ENCODE data around the gene CHRM1.

CHRM1 gene

DNA sequence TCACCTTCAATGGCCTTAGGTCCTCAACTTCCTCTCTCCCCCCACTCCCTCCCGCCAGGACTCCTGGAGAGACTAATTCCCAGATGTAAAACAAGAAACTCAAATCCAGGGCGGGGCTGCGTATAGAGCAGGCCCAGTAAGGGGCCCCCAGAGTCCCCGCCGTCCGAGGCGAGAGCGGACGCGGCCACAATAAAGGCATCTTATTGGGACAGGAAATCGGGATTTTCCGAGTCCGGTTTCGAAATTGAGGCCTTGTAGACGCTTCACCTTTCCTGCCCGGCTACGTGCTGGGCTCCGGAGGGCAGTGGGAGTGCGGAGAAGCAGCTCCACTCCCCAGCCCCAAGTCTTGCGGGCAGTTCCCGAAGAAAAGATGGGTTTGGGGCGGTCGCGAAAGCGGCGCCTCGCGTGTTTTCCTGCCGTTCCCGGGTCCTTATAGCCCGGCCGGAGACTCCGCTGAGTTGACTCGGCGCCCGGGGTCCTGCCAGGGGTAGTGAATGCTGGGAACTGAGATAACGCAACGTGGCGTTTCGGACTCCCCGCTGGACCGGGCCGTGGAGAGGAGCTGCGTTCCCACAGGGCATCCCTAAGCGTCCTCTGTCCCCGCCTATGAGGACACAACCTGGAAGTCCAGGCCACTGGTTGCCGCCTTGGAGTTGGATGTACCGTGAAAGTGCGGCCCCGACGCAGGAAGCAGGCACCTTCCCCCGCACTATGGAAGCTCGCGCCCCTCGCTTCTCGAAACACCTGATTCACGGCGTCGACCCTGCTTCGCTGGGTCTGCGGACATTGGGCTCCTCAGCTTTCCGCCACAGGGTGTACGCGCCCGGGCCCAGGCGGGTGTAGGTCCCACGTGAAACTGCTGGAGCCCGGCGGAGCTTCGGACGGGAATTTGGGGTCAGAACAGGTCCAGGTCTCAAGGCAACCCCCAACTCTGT, 4.8 kb upstream of the CHRM1 start:
- no peak for DNase-seq (ENCODE audit: low spot score)

DNA sequence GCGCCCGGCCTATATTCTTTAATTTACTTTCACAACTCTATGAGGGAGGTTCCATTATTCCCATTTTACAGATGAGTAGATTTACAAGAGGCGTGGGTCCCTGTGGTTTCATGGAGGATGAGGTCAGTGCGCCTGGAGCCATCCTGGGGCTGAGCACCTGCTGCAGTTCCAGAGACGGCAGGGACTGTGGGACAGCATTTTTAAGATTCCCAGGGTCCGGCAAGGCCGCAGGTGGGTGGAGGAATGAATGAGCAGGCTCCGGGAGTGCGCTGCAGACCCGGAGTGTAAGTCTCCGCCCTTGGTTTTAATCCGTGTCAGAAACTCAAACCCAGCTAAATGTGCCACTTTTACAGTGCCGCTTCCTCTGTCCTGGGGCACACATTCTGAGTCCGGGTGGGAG, 4.1 kb upstream of the CHRM1 start:
- DNase-seq (ENCODE audit: low spot score), result no peak

GRCh38 chr11:62923601-62924411, 2.6 kb upstream of the CHRM1 start:
- no peak for DNase-seq (ENCODE audit: low spot score)

DNA sequence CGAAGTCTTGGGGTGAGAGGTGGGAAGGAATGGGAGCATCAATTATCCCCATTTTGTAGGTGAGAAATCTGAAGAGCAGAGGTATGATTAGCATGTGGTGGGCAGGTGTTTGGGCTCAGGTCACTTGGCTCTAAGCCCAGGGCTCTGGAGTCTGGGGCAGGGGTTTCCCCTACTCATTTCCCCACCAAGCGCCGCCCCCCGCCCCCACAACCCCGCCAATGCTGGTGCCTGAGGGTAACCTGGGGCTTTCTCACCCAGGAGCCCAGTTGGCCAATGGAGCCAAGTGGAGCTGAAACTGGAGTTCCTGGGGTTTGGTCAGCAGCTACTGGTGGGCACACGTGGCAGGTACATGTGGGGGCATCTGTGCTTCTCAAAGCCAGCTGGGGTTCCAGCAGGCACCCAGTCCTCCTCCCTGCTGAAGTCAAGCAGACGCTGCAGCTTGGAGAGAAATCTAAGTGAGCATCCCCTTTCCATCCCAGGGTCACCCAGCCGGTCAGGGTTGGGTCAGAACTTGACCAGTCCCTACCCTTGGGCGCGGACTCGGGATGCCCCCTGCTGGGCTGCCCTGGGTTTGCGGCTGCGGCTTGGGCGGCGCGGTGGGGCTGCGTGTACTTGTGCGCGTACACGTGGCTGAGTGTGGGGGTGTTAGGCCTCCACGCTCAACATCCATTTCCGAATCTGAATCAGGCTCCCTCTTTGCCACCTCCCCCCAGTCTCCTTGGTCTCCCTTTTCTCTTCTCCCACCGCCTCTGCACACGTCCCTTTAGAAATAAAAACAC, 1.7 kb upstream of the CHRM1 start:
- no peak for DNase-seq (ENCODE audit: low spot score)

DNA sequence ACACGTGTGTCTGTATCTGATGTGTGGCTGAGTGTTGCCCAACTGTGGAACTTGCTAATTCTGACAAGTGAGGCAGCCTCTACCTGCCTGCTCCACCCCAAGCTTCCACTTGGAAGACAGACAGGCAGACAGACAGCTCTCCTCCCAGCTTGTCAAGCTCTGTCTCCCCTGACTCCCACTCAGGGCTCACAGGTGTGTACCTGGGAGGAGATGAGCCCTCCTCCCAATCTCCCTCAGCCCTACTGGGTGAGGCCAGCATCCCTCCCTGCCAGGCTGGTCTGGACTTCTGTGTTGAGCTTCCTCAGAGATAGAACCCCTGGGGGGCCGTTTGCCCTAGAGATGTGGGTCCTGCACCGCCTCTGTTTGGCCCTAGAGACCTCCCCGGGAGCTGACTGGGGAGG, 1.0 kb upstream of the CHRM1 start:
- no peak for DNase-seq (ENCODE audit: low spot score)

- peak; percentile 52 for DNase-seq (ENCODE audit: low spot score)
Observed at GRCh38 chr11:62921573-62922188, 518 bp upstream of the CHRM1 start.

DNA sequence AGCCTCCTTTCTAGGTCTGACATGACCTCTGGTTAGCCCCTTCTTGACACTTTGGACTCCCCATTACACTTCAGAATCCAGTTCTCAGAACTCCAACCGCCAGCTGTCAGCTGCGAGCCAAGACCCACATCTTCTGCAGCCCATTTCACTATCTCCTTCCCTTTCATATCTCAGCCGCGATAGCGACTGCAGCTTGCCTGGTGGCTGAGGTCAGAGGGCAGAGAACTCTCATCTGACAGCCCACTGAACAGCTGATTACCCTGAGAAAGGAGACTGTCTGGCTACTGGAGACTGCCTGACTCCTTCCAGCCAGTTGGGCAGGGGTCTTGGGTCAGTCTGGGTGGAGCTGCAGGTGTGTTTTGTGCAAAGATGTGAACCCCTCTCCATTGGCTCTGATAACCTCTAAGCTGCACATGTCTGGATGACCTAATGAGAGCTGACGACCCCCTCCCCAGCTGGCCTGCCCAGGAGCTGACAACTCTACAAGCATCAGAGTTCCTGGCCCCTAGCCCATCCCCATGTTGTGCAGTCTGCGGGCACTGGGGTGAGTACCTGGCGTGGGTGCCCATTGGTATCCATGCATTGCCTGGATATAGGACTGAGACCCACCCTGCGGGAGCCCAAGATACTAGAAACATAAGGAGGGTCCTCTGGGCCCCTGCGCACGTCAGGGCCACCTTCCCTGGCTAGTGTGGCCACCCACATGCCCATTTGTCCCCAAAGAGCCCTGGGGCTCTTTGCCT, 1.1 kb downstream of the CHRM1 start:
- no peak for DNase-seq (ENCODE audit: low spot score)

DNA sequence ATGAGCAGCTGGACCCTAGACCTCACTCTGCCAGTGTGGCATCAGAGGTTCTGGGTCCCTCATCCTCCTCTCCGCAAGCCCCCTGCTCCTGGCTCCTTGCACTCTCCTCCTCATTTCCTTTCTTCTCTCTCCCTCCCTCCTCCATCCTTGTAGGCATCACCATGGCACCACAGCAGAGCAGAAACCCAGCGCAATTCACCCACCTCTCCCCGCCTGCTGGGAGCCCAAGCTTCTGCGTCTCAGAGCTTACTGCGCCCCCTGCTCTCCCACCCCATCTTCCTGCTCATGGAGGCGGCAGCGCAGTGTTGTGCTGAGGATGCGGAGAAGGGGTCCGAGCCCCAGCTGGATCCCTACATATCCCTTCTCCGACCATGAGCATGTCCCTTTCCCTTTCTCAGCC, 1.7 kb downstream of the CHRM1 start:
- DNase-seq (ENCODE audit: low spot score), result no peak

- no peak for DNase-seq (ENCODE audit: low spot score)
Observed at GRCh38 chr11:62918531-62918930, 2.6 kb downstream of the CHRM1 start.

DNA sequence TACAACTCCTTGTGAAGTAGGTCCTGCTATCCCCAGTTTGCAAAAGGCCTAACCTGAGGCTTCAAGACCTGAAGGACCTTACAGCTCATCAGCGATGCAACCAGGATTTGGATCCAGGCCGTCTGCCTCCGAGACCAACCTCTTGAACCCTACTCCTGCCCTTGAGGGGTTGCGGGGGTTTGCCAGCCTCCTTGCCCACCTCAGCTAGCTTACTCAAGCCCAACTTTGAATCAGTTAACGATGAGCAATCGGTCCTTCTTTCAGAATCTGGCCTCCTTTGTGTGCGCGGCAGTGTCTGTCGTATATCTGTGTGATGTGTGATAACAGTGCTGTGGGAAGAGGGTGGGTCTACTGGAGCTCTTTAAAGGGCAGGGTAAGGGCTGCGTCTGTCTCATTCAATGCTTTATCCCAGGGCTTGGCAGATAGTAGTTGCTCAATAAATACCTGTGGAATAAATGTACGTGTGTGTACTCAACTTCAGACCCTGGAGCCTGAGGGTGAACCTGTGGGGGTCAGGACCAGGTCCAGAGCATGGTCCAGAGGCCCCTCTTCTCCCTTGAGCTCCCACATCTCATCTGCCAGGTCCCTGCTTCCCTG, 3.2 kb downstream of the CHRM1 start:
- DNase-seq (ENCODE audit: low spot score), result no peak

DNA sequence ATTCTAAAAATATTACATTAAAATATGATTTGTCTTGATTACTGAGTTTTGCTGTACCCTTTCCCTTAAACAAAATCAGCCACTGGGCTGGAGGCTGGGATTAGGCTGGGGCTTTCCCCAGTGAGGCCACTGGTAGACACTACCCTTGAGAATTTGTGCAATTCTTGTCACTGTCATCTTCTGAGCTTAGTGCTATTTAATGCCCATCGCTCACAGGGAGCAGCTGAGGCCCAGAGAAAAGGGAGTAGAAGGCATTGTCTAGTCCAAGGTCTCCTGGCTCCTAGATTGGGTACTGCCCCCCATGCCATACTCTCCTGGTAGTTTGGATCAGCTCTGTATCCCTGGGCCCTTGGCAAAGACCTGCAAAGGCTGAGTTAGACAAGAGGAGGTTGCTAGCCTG, 6.7 kb downstream of the CHRM1 start:
- DNase-seq (ENCODE audit: low spot score), result no peak

DNA sequence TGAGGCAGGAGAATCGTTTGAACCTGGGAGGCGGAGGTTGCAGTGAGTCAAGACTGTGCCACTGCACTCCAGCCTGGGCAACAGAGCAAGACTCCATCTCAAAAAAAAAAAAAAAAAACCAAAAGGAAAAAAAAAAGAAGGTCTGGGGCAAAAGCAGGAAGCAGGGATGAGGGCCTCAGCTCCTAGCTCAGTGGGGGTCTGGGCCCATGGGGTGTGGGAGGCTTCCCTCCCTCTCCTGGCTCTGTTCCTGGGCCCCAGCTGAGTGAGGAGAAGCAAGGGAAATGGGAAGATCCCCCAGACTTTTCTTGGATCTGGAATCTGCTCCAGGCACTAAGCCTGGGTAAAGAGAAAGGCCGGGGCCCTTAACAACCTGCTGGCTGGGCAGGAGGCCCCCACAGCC, 8.9 kb downstream of the CHRM1 start:
- DNase-seq (ENCODE audit: low spot score), result no peak

DNA sequence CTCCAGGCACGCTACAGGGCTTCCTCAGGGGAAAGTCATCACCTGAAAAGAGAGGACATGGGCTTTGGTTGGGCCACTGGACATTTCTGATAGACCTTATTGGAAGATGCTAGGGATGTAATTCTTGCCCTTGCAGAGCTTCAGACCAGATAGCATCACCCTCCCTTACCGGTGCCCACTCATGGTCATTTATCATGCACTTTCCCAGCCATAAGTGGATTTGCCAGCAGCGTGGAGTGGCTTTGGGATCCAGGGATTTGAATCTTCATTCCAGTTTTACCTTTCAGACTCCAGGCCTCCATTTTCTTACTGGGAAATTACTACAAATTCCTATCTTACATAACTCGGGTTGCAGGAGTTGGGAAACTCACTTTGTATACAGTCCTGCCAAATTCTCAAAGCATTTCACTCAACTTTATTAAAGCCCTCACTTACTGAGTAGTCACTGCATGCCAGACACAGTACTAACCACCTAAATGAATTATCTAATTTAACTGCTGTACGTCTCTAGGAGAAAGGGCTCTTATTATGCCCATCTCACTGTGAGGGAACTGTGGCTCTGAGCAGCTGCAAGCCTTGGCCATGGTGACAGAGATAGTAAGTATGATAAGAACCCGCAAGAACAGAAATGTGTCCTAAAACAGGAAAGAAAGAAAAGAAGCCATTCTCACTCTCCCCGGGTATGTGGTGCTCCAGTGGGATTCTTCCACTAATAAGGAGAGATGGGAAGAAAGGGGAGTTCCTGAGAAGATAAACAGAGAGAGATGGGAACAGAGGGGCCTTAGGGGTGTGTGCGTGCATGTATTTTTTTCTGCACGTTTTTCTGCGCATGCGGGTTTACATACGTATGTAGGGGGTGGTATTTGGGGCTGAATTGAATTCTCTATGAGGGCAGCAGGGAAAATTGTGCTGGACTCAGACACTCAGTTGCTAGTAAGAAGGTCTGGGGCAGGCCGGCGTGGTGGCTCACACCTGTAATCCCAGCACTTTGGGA, 9.7 kb downstream of the CHRM1 start:
- no peak for DNase-seq (ENCODE audit: low spot score)

- DNase-seq (ENCODE audit: low spot score), result no peak
Observed at GRCh38 chr11:62910141-62910882, 10.9 kb downstream of the CHRM1 start.

GRCh38 chr11:62909107-62909894, 11.9 kb downstream of the CHRM1 start:
- peak; percentile 64 for DNase-seq (ENCODE audit: low spot score)

- DNase-seq (ENCODE audit: low spot score), result no peak
Observed at GRCh38 chr11:62908468-62909072, 12.6 kb downstream of the CHRM1 start.

GRCh38 chr11:62905927-62906531, 15.1 kb downstream of the CHRM1 start:
- peak; percentile 90 for DNase-seq (ENCODE audit: low spot score)
